NK-92 (cell line): ENCODE results near the gene FRMD4A.
A peak's percentile ranks its signal among the peaks of the same experiment; 100 is the strongest.
"Not testable (repeated sequence)": the region's sequence is repeated elsewhere in the genome, so short reads cannot be mapped to it uniquely, and the experiment has no call there.

ENCODE experiments used
- DNase-seq: peaks from one replicate; lab custom pipeline; 2025; ENCODE audit not compliant: unreplicated experiment; lab: John Stamatoyannopoulos, UW

The FRMD4A gene

GRCh38 chr10:13801156-13801906 lies 529.4 kb downstream of the FRMD4A start:
- DNase-seq, result no peak

GRCh38 chr10:13797164-13797563 lies 533.6 kb downstream of the FRMD4A start:
- no peak for DNase-seq

GRCh38 chr10:13795653-13796555 lies 534.8 kb downstream of the FRMD4A start:
- no peak for DNase-seq

DNA sequence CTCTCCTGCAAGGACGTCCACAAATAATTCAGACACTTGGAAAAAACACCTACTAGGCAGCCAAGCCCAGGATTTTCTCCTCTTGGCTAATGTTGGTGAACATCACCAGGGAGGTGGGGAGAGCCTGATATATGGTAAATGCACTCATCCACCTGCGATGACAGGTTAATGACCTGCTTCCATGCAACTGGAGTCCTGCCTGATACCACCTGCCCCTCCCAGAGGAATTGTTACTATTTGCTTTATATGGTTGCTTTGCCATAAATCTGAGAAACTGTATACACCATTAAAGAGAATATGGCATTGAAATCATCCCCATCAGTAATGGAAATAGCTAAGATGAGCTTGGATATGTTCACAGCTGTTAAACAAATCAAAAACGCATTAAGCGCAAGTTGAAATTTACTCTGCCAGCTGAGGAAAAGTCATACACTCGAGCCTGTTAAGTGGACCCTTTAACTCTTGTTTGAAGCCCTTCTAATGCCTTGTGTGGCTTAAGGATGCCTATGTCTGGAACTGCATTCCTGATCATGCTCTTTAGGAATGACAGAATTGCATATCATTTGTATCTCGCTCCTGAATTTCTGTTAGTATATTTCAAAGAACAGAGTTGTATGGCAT lies 535.6 kb downstream of the FRMD4A start:
- no peak for DNase-seq

DNA sequence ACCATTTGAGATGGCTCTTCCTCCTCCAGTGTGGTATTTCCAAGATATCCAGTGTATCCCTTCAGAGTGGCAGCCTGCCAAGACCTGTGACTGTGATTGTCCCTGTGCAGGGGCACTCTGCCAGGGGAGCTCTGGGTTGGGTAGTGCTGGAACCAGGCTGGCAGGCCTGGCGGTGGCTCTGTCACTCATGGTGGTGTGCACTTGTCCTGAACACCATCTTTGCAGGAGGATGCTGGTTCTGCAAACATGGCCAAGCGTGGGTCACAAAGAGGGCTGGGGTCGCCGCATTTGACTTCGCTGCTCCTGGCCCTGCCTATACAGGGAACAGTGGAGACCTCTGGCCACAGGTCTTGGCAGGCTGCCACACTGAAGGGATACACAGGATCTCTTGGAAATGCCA lies 538.7 kb downstream of the FRMD4A start:
- DNase-seq, result no peak

- DNase-seq, result no peak
Measured at GRCh38 chr10:13791483-13791882, 539.2 kb downstream of the FRMD4A start.

DNA sequence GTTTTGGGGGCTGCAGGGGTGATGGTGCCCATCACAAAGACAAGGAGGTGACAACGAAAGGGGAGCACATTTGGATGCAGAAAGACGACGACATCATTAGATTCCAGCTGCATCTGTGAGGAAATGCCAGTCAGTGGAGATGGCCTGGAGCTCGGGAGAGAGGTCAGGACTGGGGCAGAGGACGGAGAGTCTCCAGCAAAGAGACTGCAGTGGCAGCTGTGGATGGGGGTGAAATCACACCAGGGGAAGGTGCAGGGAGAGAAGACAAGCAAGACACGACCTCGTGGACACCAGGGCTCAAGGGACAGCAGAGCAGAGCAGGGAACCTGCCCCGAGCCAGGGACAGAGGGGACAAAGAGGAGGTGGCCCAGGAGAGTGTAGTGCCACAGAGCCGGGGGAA lies 540.5 kb downstream of the FRMD4A start:
- DNase-seq, result no peak

- DNase-seq, result no peak
Measured at GRCh38 chr10:13789448-13789829, 541.3 kb downstream of the FRMD4A start.

DNA sequence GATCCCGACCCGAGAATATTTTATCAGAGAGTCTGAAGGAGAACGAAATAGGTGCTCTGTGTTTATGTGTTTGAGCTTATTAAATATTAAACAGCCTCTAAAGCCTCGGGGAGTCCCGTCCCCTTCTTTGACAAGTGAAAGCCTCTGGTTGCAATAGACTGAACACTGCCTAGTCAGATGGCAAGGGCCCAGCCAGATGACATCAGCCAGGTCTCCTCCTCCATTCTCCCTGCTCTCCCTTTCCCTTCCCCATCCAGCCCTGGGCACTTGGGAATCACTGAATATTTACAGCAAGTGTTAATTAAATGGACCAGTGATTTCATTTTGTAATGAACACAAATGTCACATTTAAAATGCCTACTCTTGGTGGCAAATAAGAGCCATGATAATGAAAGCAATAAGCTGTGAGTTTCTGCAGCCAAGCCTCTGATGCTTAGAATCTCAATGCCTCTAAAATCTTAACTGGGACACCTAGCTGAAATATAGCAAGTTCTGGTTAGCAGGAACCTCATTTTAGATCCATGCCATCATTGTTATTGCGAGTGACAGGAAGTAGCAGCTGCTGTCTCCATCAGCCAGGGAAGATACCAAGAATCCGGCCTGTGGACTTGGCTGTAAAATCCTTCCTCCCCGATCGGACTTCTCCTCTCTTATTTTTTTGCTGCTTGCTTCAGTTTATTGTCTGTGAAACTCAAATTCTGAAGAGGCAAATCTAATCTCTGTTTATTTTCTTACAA lies 541.8 kb downstream of the FRMD4A start:
- DNase-seq, result no peak

- DNase-seq, result no peak
Measured at GRCh38 chr10:13788320-13788600, 542.5 kb downstream of the FRMD4A start.

- DNase-seq, result peak; percentile 16
Measured at GRCh38 chr10:13787015-13787421, 543.7 kb downstream of the FRMD4A start.

DNA sequence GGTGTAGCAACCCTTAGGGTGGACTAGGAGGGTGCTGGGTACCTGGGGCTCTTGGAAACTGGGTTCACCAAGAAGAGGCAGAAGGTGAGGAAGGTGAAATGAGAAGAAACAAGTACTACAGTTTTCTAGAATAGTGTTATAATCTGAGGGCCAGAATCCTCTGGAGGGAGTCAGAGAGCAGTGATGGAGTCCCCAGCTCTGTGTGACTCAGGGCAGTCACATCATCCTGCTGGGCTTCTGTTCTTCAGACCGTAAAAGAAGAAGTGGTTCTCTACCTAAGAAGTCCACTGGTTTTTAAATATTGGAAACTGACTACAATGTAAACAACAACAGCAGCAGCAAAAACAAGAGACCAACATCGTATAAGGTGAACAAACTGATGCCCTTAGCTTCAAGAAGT lies 546.7 kb downstream of the FRMD4A start:
- no peak for DNase-seq

DNA sequence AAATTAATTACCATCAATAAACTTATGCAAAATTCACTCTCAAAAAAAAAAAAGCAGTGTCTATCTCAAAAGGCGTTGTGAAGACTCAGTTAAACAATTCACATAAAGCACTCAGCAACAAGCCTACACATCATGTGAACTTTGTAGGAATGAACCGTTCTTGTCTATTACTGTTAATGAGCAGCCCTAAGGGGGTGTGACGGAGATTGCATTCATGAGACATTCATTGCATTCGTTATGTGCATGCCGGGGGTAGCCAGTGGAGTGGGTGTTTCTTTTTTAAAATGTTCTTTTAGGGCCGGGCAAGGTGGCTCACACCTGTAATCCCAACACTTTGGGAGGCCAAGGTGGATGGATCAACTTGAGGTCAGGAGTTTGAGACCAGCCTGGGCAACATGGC lies 551.0 kb downstream of the FRMD4A start:
- DNase-seq, result no peak

DNA sequence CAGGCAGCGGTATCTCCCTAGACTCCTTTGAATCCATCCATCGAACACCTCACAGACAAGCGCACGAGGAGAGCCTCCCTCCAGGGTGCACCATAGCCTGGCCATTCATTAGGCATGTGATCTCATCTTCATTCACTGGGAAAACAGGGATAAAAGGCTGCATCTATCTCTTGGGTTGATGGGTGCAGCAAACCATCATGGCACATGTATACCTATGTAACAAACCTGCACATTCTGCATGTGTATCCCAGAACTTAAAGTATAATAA lies 552.1 kb downstream of the FRMD4A start:
- DNase-seq, result not testable (repeated sequence)

GRCh38 chr10:13776861-13777311 lies 553.8 kb downstream of the FRMD4A start:
- DNase-seq, result no peak

DNA sequence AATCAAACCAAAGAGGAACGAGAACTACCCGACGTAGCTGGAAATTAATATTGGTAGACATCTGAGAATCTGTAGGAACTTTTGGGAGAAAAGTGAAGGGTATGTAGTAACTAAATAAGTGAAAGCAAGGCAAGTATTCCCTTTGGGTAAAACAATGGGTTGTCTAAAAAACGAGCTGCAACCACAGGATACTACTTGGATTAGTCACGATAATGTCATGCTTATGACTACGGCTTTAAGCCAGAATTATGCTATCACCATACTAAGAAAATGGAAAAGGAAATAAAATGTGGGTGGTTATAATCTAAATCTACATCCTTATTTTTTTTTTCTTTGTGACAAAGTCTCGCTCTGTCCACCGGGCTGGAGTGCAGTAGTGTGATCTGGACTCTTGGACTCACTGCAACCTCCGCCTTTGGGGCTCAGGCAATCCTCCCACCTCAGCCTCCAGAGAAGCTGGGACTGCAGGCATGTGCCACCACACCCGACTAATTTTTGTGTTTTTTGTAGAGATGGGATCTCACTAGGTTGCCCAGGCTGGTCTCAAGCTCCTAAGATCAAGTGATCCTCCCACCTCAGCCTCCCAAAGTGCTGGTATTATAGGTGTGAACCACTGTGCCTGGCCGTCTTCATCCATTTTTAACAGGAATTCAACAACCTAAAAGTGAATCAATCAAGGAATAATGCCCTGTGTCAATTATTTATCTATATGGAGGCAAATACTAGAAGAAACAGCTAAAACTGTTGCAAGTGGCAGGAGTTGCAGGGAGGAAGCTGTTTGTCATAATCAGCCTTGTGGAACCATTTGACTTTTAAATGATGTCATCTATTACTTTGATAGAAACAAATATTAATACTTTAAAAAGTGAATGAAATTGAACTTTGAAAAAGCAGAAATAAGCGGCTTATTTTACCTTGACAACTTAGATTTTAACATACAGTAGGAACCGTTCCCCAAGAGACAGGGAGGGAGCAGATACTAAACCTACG lies 554.6 kb downstream of the FRMD4A start:
- DNase-seq, result no peak

DNA sequence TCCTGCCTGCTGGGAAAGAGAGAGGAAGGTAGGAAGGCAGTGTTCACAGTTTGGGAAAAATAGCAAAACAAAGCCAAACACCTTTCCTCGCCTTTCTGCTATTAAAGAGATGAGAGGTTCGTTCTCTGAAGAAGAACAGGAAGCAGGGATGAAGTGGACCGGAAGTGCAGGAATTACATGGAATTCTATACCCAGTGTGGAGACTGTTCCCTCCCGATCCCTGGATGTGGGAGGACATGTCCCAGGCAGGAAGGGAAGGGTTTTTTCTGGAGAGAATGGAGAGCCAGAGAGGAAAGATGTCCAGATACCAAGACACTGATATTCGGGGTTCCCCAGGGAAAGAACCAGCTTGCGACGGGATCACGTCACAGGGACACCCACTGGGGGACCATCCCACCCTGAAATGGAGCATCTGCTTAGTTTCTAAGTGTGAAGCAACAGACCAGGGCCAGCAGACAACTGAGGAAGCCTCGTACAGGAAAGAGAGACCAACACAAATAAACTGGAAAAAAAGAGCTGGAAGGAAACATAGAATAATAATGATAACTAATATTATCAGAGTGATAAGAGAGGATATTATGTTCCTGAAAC lies 556.3 kb downstream of the FRMD4A start:
- DNase-seq, result no peak

- DNase-seq, result no peak
Measured at GRCh38 chr10:13773496-13774170, 557.1 kb downstream of the FRMD4A start.

DNA sequence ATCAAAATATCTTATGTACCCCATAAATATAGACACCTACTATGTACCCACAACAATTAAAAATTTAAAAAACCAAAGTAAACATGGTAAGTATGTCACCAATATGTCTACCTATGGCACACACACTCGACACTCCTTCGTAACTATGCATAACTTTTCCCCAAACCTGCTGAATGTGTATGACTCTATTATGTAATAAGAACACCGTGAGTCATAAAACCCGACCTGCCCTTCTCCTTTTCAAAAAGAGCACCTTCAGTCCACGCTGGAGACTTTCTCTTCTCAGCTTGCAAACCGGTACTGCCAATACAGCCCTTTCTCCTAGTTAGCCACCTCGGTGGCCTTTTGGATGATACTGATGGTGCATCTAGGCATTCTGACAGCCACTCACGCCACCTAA lies 557.7 kb downstream of the FRMD4A start:
- DNase-seq, result no peak
